ENCODE data around the gene WWP2.

The WWP2 gene

DNA sequence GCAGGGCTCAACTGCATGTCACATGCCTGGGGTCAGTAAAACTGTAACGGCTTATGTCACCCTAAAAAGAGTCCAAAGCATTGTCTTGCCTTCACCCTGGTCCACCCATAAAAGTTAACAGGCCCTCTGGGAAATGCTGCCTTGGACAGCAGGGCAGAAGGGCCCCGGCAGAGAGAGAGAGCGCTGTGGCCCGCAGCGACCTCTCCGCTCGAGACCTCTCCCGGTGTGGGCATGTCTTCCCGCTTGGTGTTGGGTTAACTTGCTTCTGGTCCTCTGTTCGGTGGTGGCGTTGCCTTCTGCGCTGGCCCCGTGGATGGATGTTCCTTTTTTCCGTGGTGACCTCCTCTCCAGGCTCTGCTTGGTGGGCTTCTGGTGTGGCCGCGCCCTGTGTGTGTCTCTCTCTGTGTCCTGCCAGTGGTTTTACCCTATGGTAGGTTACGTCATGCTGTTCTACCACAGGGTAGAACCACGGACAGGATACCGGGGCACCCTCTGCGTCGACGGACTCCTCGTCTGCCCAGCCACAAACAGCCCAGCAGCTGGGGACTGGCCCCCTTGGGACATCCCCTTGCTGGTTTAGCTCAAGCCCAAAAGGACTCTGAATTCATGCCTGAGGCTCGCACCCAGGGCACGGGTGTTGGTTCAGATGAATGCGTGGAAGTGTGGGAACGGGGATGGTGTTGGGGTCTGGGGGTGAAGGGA is 170.7 kb downstream of the WWP2 start:
- no peak overlapping the region for H3K27ac ChIP-seq
- TF ChIP-seq, protein P1, sequence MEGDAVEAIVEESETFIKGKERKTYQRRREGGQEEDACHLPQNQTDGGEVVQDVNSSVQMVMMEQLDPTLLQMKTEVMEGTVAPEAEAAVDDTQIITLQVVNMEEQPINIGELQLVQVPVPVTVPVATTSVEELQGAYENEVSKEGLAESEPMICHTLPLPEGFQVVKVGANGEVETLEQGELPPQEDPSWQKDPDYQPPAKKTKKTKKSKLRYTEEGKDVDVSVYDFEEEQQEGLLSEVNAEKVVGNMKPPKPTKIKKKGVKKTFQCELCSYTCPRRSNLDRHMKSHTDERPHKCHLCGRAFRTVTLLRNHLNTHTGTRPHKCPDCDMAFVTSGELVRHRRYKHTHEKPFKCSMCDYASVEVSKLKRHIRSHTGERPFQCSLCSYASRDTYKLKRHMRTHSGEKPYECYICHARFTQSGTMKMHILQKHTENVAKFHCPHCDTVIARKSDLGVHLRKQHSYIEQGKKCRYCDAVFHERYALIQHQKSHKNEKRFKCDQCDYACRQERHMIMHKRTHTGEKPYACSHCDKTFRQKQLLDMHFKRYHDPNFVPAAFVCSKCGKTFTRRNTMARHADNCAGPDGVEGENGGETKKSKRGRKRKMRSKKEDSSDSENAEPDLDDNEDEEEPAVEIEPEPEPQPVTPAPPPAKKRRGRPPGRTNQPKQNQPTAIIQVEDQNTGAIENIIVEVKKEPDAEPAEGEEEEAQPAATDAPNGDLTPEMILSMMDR (conservative IDR thresholded peaks at IDR 0.05) = no peak

DNA sequence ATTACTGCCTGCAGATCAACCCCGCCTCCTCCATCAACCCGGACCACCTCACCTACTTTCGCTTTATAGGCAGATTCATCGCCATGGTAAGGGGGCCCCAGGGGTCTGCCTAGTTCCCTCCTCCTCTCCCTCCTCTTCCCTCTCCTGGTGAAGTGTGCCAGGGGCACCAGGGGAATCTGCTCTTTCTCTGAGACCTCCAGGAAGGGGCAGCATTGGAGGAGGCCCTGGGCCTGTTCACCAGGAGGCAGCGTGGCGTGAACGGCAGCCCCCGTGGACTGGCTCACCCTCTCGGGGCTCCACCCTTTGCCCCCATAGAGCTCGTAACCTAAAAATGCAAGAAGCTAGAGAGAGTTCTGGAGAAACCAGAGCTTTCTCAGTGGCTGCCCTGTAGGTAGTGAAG is 171.9 kb downstream of the WWP2 start:
- TF ChIP-seq, protein P1 (conservative IDR thresholded peaks at IDR 0.05) = no peak
- H3K27ac ChIP-seq = no peak overlapping the region

DNA sequence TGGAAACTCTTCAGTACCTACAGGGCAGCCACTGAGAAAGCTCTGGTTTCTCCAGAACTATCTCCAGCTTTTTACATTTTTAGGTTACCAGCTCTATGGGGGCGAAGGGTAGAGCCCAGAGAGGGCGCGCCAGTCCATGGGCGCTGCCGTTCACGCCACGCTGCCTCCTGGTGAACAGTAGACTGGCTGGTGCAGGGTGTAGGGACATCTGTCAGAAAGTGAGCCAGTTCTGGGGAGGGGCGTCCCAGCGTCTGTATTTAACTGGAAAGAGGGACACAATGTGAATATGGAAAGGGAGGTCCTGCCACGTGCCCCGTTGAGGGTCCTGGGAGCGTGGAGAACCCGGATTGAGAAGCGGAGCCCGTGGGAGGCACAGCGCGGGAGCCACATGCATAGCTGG is 172.6 kb downstream of the WWP2 start:
- no peak overlapping the region for H3K27ac ChIP-seq
- TF ChIP-seq, protein P1 (conservative IDR thresholded peaks at IDR 0.05) = no peak

GRCh38 chr16:69935278-69935711 is 173.2 kb downstream of the WWP2 start:
- TF ChIP-seq, protein P1 (conservative IDR thresholded peaks at IDR 0.05) = no peak
- H3K27ac ChIP-seq = no peak overlapping the region

DNA sequence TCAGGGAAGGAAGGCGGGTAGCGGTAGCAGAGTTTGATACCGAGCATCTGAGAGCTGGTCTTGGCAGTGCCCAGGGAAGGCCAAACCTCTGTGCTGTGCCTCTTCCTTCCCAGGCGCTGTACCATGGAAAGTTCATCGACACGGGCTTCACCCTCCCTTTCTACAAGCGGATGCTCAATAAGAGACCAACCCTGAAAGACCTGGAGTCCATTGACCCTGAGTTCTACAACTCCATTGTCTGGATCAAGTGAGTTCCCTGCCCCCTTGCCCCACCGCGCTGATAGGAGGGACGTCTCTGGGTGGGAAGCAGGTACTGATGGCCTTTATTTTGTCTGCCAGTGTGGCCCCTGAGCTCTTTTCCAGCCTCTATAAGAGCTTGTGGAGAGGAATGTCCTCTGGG is 173.6 kb downstream of the WWP2 start:
- TF ChIP-seq, protein P1 (conservative IDR thresholded peaks at IDR 0.05) = no peak
- no peak overlapping the region for H3K27ac ChIP-seq

GRCh38 chr16:69936252-69936651 is 174.1 kb downstream of the WWP2 start:
- no peak overlapping the region for H3K27ac ChIP-seq
- TF ChIP-seq, protein P1 (conservative IDR thresholded peaks at IDR 0.05) = no peak

DNA sequence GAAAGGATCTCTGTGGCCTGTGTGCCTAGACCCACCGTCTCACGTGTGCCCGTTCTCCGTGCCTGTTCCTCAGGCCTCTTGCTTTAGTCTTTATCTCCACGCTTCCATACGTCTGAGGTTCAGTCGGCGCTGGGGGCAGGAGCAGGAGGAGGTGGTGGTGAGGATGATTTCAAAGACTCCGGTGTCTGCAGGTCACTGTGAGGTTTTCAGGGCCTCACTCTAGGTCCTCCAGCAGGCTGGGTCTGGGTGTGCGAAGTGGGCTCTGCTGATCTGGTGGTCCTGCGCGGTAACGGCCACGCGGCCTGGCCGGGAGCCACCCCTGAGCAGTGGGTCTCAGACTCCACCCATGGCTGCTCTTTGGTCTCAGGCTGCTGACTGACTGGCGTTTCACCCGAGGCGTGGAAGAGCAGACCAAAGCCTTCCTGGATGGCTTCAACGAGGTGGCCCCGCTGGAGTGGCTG is 174.6 kb downstream of the WWP2 start:
- TF ChIP-seq, protein P1 (conservative IDR thresholded peaks at IDR 0.05) = no peak
- H3K27ac ChIP-seq = no peak overlapping the region
